CD4-positive, alpha-beta T cell treated with Interferon gamma for 1 hour (primary cell): Measurements from ENCODE around the gene ENOX1.
"Not testable (repeated sequence)": the region's sequence is repeated elsewhere in the genome, so short reads cannot be mapped to it uniquely, and the experiment has no call there.

Source experiments
- DNase-seq: peaks from one replicate; pipeline ENCODE4 v3.0.0-alpha.2; 2020

ENOX1 gene

GRCh38 chr13:43374621-43375020 lies 412.2 kb downstream of the ENOX1 start:
- DNase-seq, result no peak

- DNase-seq, result no peak
Measured at GRCh38 chr13:43373400-43373799, 413.4 kb downstream of the ENOX1 start.

- DNase-seq, result no peak
Measured at GRCh38 chr13:43370842-43371241, 415.9 kb downstream of the ENOX1 start.

- no peak for DNase-seq
Measured at GRCh38 chr13:43369319-43369718, 417.5 kb downstream of the ENOX1 start.

GRCh38 chr13:43368003-43368402 lies 418.8 kb downstream of the ENOX1 start:
- DNase-seq, result no peak

GRCh38 chr13:43365039-43365344 lies 421.8 kb downstream of the ENOX1 start:
- no peak for DNase-seq

GRCh38 chr13:43364210-43365038 lies 422.3 kb downstream of the ENOX1 start:
- DNase-seq, result no peak

GRCh38 chr13:43363156-43363953 lies 423.4 kb downstream of the ENOX1 start:
- DNase-seq, result no peak

GRCh38 chr13:43362556-43362955 lies 424.2 kb downstream of the ENOX1 start:
- no peak for DNase-seq

- DNase-seq, result no peak
Measured at GRCh38 chr13:43360892-43361610, 425.7 kb downstream of the ENOX1 start.

- DNase-seq, result no peak
Measured at GRCh38 chr13:43360171-43360570, 426.6 kb downstream of the ENOX1 start.

GRCh38 chr13:43359536-43359935 lies 427.2 kb downstream of the ENOX1 start:
- DNase-seq, result no peak

- DNase-seq, result no peak
Measured at GRCh38 chr13:43357564-43357963, 429.2 kb downstream of the ENOX1 start.

GRCh38 chr13:43356567-43356966 lies 430.2 kb downstream of the ENOX1 start:
- no peak for DNase-seq

- DNase-seq, result no peak
Measured at GRCh38 chr13:43355774-43356173, 431.0 kb downstream of the ENOX1 start.

GRCh38 chr13:43354153-43354945 lies 432.4 kb downstream of the ENOX1 start:
- no peak for DNase-seq

GRCh38 chr13:43353631-43354030 lies 433.1 kb downstream of the ENOX1 start:
- DNase-seq, result no peak

- not testable (repeated sequence) for DNase-seq
Measured at GRCh38 chr13:43351612-43352011, 435.2 kb downstream of the ENOX1 start.

- no peak for DNase-seq
Measured at GRCh38 chr13:43348397-43348796, 438.4 kb downstream of the ENOX1 start.

- DNase-seq, result no peak
Measured at GRCh38 chr13:43347877-43348276, 438.9 kb downstream of the ENOX1 start.

GRCh38 chr13:43346427-43346826 lies 440.3 kb downstream of the ENOX1 start:
- DNase-seq, result no peak

GRCh38 chr13:43343645-43344044 lies 443.1 kb downstream of the ENOX1 start:
- no peak for DNase-seq
